Measurements from ENCODE around the gene C17orf107. TPM values are rescaled to one million over a fixed set of nuclear protein-coding genes. Genes with fewer than 3 reads are reported as not detected.

The C17orf107 gene
- polyA plus RNA-seq, 4 donors, result 1.3 to 2.8 (median 1.9) TPM

- DNase-seq (ENCODE audit: low read depth in 4 of 4, low spot score in 3 of 4), result no peak
These were observed 28.5 kb upstream of the C17orf107 start for GRCh38 chr17:4870855-4871254.

GRCh38 chr17:4872786-4873185, 26.6 kb upstream of the C17orf107 start:
- DNase-seq (ENCODE audit: low read depth in 4 of 4, low spot score in 3 of 4), result no peak

GRCh38 chr17:4877089-4877488, 22.2 kb upstream of the C17orf107 start:
- no peak for DNase-seq (ENCODE audit: low read depth in 4 of 4, low spot score in 3 of 4)

GRCh38 chr17:4879601-4880000, 19.7 kb upstream of the C17orf107 start:
- DNase-seq (ENCODE audit: low read depth in 4 of 4, low spot score in 3 of 4), result no peak

- DNase-seq (ENCODE audit: low read depth in 4 of 4, low spot score in 3 of 4), result no peak
These were observed 18.5 kb upstream of the C17orf107 start for GRCh38 chr17:4880857-4881256.

GRCh38 chr17:4881761-4882555, 17.4 kb upstream of the C17orf107 start:
- no peak for DNase-seq (ENCODE audit: low read depth in 4 of 4, low spot score in 3 of 4)

GRCh38 chr17:4884489-4884888, 14.8 kb upstream of the C17orf107 start:
- DNase-seq (ENCODE audit: low read depth in 4 of 4, low spot score in 3 of 4), result no peak

- no peak for DNase-seq (ENCODE audit: low read depth in 4 of 4, low spot score in 3 of 4)
These were observed 12.5 kb upstream of the C17orf107 start for GRCh38 chr17:4886830-4887229.

- DNase-seq (ENCODE audit: low read depth in 4 of 4, low spot score in 3 of 4), result no peak
These were observed 11.8 kb upstream of the C17orf107 start for GRCh38 chr17:4887581-4887980.

- DNase-seq (ENCODE audit: low read depth in 4 of 4, low spot score in 3 of 4), result no peak
These were observed 7.6 kb upstream of the C17orf107 start for GRCh38 chr17:4891411-4892410.

- no peak for DNase-seq (ENCODE audit: low read depth in 4 of 4, low spot score in 3 of 4)
These were observed 6.7 kb upstream of the C17orf107 start for GRCh38 chr17:4892499-4893221.

GRCh38 chr17:4893272-4893671, 6.1 kb upstream of the C17orf107 start:
- no peak for DNase-seq (ENCODE audit: low read depth in 4 of 4, low spot score in 3 of 4)

GRCh38 chr17:4893721-4894560, 5.4 kb upstream of the C17orf107 start:
- DNase-seq (ENCODE audit: low read depth in 4 of 4, low spot score in 3 of 4), result no peak

- DNase-seq (ENCODE audit: low read depth in 4 of 4, low spot score in 3 of 4), result no peak
These were observed 4.2 kb upstream of the C17orf107 start for GRCh38 chr17:4895121-4895520.

- no peak for DNase-seq (ENCODE audit: low read depth in 4 of 4, low spot score in 3 of 4)
These were observed 3.5 kb upstream of the C17orf107 start for GRCh38 chr17:4895657-4896331.

GRCh38 chr17:4896332-4897197, 2.8 kb upstream of the C17orf107 start:
- no peak for DNase-seq (ENCODE audit: low read depth in 4 of 4, low spot score in 3 of 4)

GRCh38 chr17:4897198-4897687, 2.1 kb upstream of the C17orf107 start:
- no peak for DNase-seq (ENCODE audit: low read depth in 4 of 4, low spot score in 3 of 4)

- DNase-seq (ENCODE audit: low read depth in 4 of 4, low spot score in 3 of 4), result no peak
These were observed 1.6 kb upstream of the C17orf107 start for GRCh38 chr17:4897785-4898184.

Data from left renal pelvis (tissue), 4 donors.